Central memory CD8-positive, alpha-beta T cell (primary cell): ENCODE measurements around the gene CARNS1.
A peak's percentile ranks its signal among the peaks of the same experiment; 100 is the strongest.
"Not testable (repeated sequence)": the region's sequence is repeated elsewhere in the genome, so short reads cannot be mapped to it uniquely, and the experiment has no call there.

Experiments
- ATAC-seq: fragments of 150-1000 bp; cut with Tn5 transposase; replicated peaks from 2 replicates; pipeline ENCODE4 v1.10.0; 2022; ENCODE audit warnings: mild to moderate bottlenecking, moderate FRiP score, moderate number of reproducible peaks; ENCODE audit not compliant: poor library complexity, severe bottlenecking; ENCODE audit errors: extremely low read depth
- DNase-seq, 2 donors: peaks; one replicate each; pipeline ENCODE4 v3.0.0; 2021; ENCODE audit warnings: low spot score in 2 of 2
- H3K27ac Mint-ChIP-seq: one replicate; pipeline ENCODE4 v1.8.0; 2022; ENCODE audit warnings: low read depth, mild to moderate bottlenecking, moderate library complexity, mixed read lengths
- H3K27me3 Mint-ChIP-seq: one replicate; pipeline ENCODE4 v1.8.0; 2022; ENCODE audit warnings: mixed read lengths
- H3K36me3 Mint-ChIP-seq: one replicate; pipeline ENCODE4 v1.8.0; 2022; ENCODE audit warnings: mild to moderate bottlenecking, moderate library complexity, mixed read lengths; ENCODE audit not compliant: insufficient read depth
- H3K4me1 Mint-ChIP-seq: one replicate; pipeline ENCODE4 v1.8.0; 2022; ENCODE audit warnings: mixed read lengths
- H3K4me3 Mint-ChIP-seq: one replicate; pipeline ENCODE4 v1.8.0; 2022; ENCODE audit warnings: mild to moderate bottlenecking, moderate library complexity, mixed read lengths
- H3K9me3 Mint-ChIP-seq: one replicate; pipeline ENCODE4 v1.8.0; 2022; ENCODE audit warnings: mixed read lengths

The CARNS1 gene

GRCh38 chr11:67456068-67456705 is 40.7 kb downstream of the CARNS1 start:
- DNase-seq (no peak), ATAC-seq (no peak)
- Mint-ChIP-seq H3K27me3 (no peaks in the 10 kb centered on the region), H3K9me3 (no peaks in the 10 kb centered on the region), H3K4me3 (no peak overlapping the region), H3K4me1 (no peaks in the 10 kb centered on the region), H3K36me3 (peaks cover 5% of the 10 kb centered on the region), H3K27ac (no peak overlapping the region)

GRCh38 chr11:67457453-67457852 is 42.0 kb downstream of the CARNS1 start:
- peak overlapping the region; percentile 32 for H3K27ac Mint-ChIP-seq
- peaks cover 5% of the 10 kb centered on the region for H3K36me3 Mint-ChIP-seq
- H3K9me3 Mint-ChIP-seq, result no peaks in the 10 kb centered on the region
- ATAC-seq, result no peak
- DNase-seq, result no peak
- H3K27me3 Mint-ChIP-seq, result no peaks in the 10 kb centered on the region
- no peak overlapping the region for H3K4me3 Mint-ChIP-seq
- H3K4me1 Mint-ChIP-seq, result no peaks in the 10 kb centered on the region

GRCh38 chr11:67458266-67458665 is 42.8 kb downstream of the CARNS1 start:
- no peak overlapping the region for H3K27ac Mint-ChIP-seq
- ATAC-seq, result no peak
- H3K27me3 Mint-ChIP-seq, result no peaks in the 10 kb centered on the region

GRCh38 chr11:67463186-67463585 is 47.7 kb downstream of the CARNS1 start:
- peaks cover 26% of the 10 kb centered on the region for H3K4me1 Mint-ChIP-seq
- DNase-seq (no peak), ATAC-seq (no peak)
- peaks cover 8% of the 10 kb centered on the region for H3K36me3 Mint-ChIP-seq
- H3K27ac Mint-ChIP-seq, result no peak overlapping the region
- no peak overlapping the region for H3K4me3 Mint-ChIP-seq
- H3K27me3 Mint-ChIP-seq, result no peaks in the 10 kb centered on the region
- H3K9me3 Mint-ChIP-seq, result no peaks in the 10 kb centered on the region

More at GRCh38 chr11:67458266-67458665, 42.8 kb downstream of the CARNS1 start:
- Mint-ChIP-seq H3K4me3 (no peak overlapping the region), H3K36me3 (peaks cover 5% of the 10 kb centered on the region), H3K4me1 (no peaks in the 10 kb centered on the region), H3K9me3 (no peaks in the 10 kb centered on the region)
- no peak for DNase-seq

GRCh38 chr11:67463680-67464410 is 48.4 kb downstream of the CARNS1 start:
- no peak for ATAC-seq
- no peak for DNase-seq
- peak overlapping the region; percentile 88 for H3K4me3 Mint-ChIP-seq
- peak overlapping the region; percentile 84 for H3K27ac Mint-ChIP-seq
- peaks cover 12% of the 10 kb centered on the region for H3K36me3 Mint-ChIP-seq
- no peaks in the 10 kb centered on the region for H3K9me3 Mint-ChIP-seq
- no peaks in the 10 kb centered on the region for H3K27me3 Mint-ChIP-seq
- peaks cover 31% of the 10 kb centered on the region for H3K4me1 Mint-ChIP-seq

GRCh38 chr11:67464411-67465188 is 49.1 kb downstream of the CARNS1 start:
- H3K4me1 Mint-ChIP-seq, result peaks cover 31% of the 10 kb centered on the region
- ATAC-seq (peak; percentile 84), DNase-seq (peak; percentile 79 to 87)
- no peaks in the 10 kb centered on the region for H3K9me3 Mint-ChIP-seq
- no peaks in the 10 kb centered on the region for H3K27me3 Mint-ChIP-seq
- H3K4me3 Mint-ChIP-seq, result peak overlapping the region; percentile 88
- peak overlapping the region; percentile 84 for H3K27ac Mint-ChIP-seq
- H3K36me3 Mint-ChIP-seq, result peaks cover 12% of the 10 kb centered on the region

GRCh38 chr11:67465189-67465510 is 49.7 kb downstream of the CARNS1 start:
- H3K4me1 Mint-ChIP-seq, result peaks cover 31% of the 10 kb centered on the region
- H3K4me3 Mint-ChIP-seq, result peak overlapping the region; percentile 88
- peak overlapping the region; percentile 84 for H3K27ac Mint-ChIP-seq
- DNase-seq (no peak), ATAC-seq (no peak)
- H3K27me3 Mint-ChIP-seq, result no peaks in the 10 kb centered on the region
- peaks cover 10% of the 10 kb centered on the region for H3K36me3 Mint-ChIP-seq
- H3K9me3 Mint-ChIP-seq, result no peaks in the 10 kb centered on the region

GRCh38 chr11:67465530-67465929 is 50.1 kb downstream of the CARNS1 start:
- H3K27me3 Mint-ChIP-seq, ATAC-seq, H3K9me3 Mint-ChIP-seq, DNase-seq: not testable (repeated sequence)
- H3K27ac Mint-ChIP-seq, result peak overlapping the region; percentile 84
- H3K4me1 Mint-ChIP-seq, result peaks cover 31% of the 10 kb centered on the region
- H3K4me3 Mint-ChIP-seq, result peak overlapping the region; percentile 88
- H3K36me3 Mint-ChIP-seq, result peaks cover 10% of the 10 kb centered on the region

GRCh38 chr11:67466367-67466766 is 50.9 kb downstream of the CARNS1 start:
- ATAC-seq (no peak), DNase-seq (no peak)
- Mint-ChIP-seq H3K4me3 (peak overlapping the region; percentile 86), H3K4me1 (peaks cover 31% of the 10 kb centered on the region), H3K27ac (no peak overlapping the region), H3K9me3 (no peaks in the 10 kb centered on the region), H3K27me3 (no peaks in the 10 kb centered on the region), H3K36me3 (peaks cover 8% of the 10 kb centered on the region)

- Mint-ChIP-seq H3K27me3 (no peaks in the 10 kb centered on the region), H3K27ac (peak overlapping the region; percentile 61), H3K4me1 (peaks cover 31% of the 10 kb centered on the region), H3K4me3 (peak overlapping the region; percentile 86), H3K9me3 (no peaks in the 10 kb centered on the region), H3K36me3 (peaks cover 8% of the 10 kb centered on the region)
- DNase-seq, result no peak
- no peak for ATAC-seq
Measured at GRCh38 chr11:67466962-67467771, 51.7 kb downstream of the CARNS1 start.

GRCh38 chr11:67468056-67468455 is 52.6 kb downstream of the CARNS1 start:
- ATAC-seq (no peak), DNase-seq (no peak)
- Mint-ChIP-seq H3K9me3 (no peaks in the 10 kb centered on the region), H3K27me3 (no peaks in the 10 kb centered on the region), H3K4me3 (peak overlapping the region; percentile 86), H3K4me1 (peaks cover 31% of the 10 kb centered on the region), H3K36me3 (peaks cover 8% of the 10 kb centered on the region), H3K27ac (peak overlapping the region; percentile 61)

- Mint-ChIP-seq H3K27ac (peak overlapping the region; percentile 61), H3K9me3 (no peaks in the 10 kb centered on the region), H3K4me1 (peaks cover 31% of the 10 kb centered on the region), H3K27me3 (no peaks in the 10 kb centered on the region), H3K4me3 (peak overlapping the region; percentile 86), H3K36me3 (peaks cover 8% of the 10 kb centered on the region)
- ATAC-seq (no peak), DNase-seq (no peak)
Measured at GRCh38 chr11:67468456-67468758, 52.9 kb downstream of the CARNS1 start.
